ENCODE results near the gene USP13. TPM values are rescaled to one million over a fixed set of nuclear protein-coding genes. Genes with fewer than 3 reads are reported as not detected.

The USP13 gene
- total RNA-seq, 1 experiment from 2014 or later = 22.7 TPM

- CTCF ChIA-PET = no interaction called here
- RAD21 ChIA-PET (ENCODE audit: low non-redundant PET in 1 of 2, low total read pairs in 2 of 2, uncharacterized antibody in 2 of 2, unreplicated experiment in 2 of 2) = no interaction called here
- ATAC-seq = no peak
Observed at GRCh38 chr3:179687967-179688535, 35.2 kb downstream of the USP13 start.

GRCh38 chr3:179688850-179689249 is 36.0 kb downstream of the USP13 start:
- H2AFZ ChIP-seq (ENCODE audit: low read depth, low read length, poor library complexity, severe bottlenecking) = no peak overlapping the region
- H3K9ac ChIP-seq (ENCODE audit: low read length) = no peak overlapping the region
- no peaks in the 10 kb centered on the region for H3K27me3 ChIP-seq (ENCODE audit: insufficient read depth, low read length)
- BruUV-seq (replicated peaks) = no TSS peak
- no peaks in the 10 kb centered on the region for H3K9me2 ChIP-seq (ENCODE audit: insufficient read depth)
- no peak overlapping the region for H3K27ac ChIP-seq (ENCODE audit: low read depth, low read length)
- H3K79me2 ChIP-seq (ENCODE audit: insufficient read depth, low read length) = peaks cover 29% of the 10 kb centered on the region; the same call in 1 of the 2 replicates
- H4K20me1 ChIP-seq (ENCODE audit: insufficient read depth) = no peaks in the 10 kb centered on the region
- H3K4me3 ChIP-seq (replicated peaks in 1 of 2; ENCODE audit: low read depth in 1 of 2, low read length in 2 of 2) = no peak overlapping the region
- H3K9me3 ChIP-seq (ENCODE audit: control insufficient read depth in 1 of 2, insufficient read depth in 1 of 2, low read depth in 1 of 2, low read length in 2 of 2) = no peaks in the 10 kb centered on the region
- no peak overlapping the region for H3K4me2 ChIP-seq (ENCODE audit: low read length)
- POLR2A ChIA-PET = no interaction called here
- intact Hi-C loops (cut with micrococcal nuclease) = no loop called here
- CTCF ChIA-PET = no interaction called here
- ATAC-seq = no peak
- no peak for DNase-seq (ENCODE audit: low read depth, low spot score)
- H3K36me3 ChIP-seq (ENCODE audit: control insufficient read depth in 1 of 2, insufficient read depth in 2 of 2, low read length in 2 of 2) = peaks cover 0 to 5% of the 10 kb centered on the region in 2 experiments; a peak in 1 of 4 replicates
- H3K4me1 ChIP-seq (ENCODE audit: control insufficient read depth in 1 of 2, insufficient read depth in 2 of 2, low read length in 2 of 2) = peaks cover 0 to 8% of the 10 kb centered on the region in 2 experiments; a peak in 1 of 4 replicates
- RAD21 ChIA-PET (ENCODE audit: low non-redundant PET in 1 of 2, low total read pairs in 2 of 2, uncharacterized antibody in 2 of 2, unreplicated experiment in 2 of 2) = no interaction called here
- TF ChIP-seq MAX (IDR thresholded peaks at IDR 0.05) = no peak
- TF ChIP-seq CTCF (IDR thresholded peaks at IDR 0.05 in 2 of 3, conservative IDR thresholded peaks at IDR 0.05 in 1 of 3; ENCODE audit: borderline replicate concordance in 1 of 3, insufficient read depth in 1 of 3, low read depth in 2 of 3, low read length in 2 of 3) = no peak
- TF ChIP-seq CBX3 (IDR thresholded peaks at IDR 0.05; ENCODE audit: low read depth) = no peak
- TF ChIP-seq RAD21 (IDR thresholded peaks at IDR 0.05; ENCODE audit: low read depth) = no peak
- no peak for TF ChIP-seq POLR2AphosphoS5 (IDR thresholded peaks at IDR 0.05; ENCODE audit: low read depth, low read length)
- no peak for TF ChIP-seq REST (IDR thresholded peaks at IDR 0.05; ENCODE audit: low read depth)

More at GRCh38 chr3:179687967-179688535, 35.2 kb downstream of the USP13 start:
- Histone ChIP-seq H3K9ac (ENCODE audit: low read length) (no peak overlapping the region), H3K9me3 (ENCODE audit: control insufficient read depth in 1 of 2, insufficient read depth in 1 of 2, low read depth in 1 of 2, low read length in 2 of 2) (no peaks in the 10 kb centered on the region), H3K9me2 (ENCODE audit: insufficient read depth) (no peaks in the 10 kb centered on the region), H3K4me1 (ENCODE audit: control insufficient read depth in 1 of 2, insufficient read depth in 2 of 2, low read length in 2 of 2) (peaks cover 0 to 8% of the 10 kb centered on the region in 2 experiments; a peak in 1 of 4 replicates), H3K27me3 (ENCODE audit: insufficient read depth, low read length) (no peaks in the 10 kb centered on the region), H3K27ac (ENCODE audit: low read depth, low read length) (no peak overlapping the region), H4K20me1 (ENCODE audit: insufficient read depth) (no peaks in the 10 kb centered on the region), H2AFZ (ENCODE audit: low read depth, low read length, poor library complexity, severe bottlenecking) (no peak overlapping the region), H3K79me2 (ENCODE audit: insufficient read depth, low read length) (peaks cover 28% of the 10 kb centered on the region; the same call in 1 of the 2 replicates), H3K4me3 (replicated peaks in 1 of 2; ENCODE audit: low read depth in 1 of 2, low read length in 2 of 2) (no peak overlapping the region), H3K4me2 (ENCODE audit: low read length) (no peak overlapping the region), H3K36me3 (ENCODE audit: control insufficient read depth in 1 of 2, insufficient read depth in 2 of 2, low read length in 2 of 2) (peaks cover 0 to 5% of the 10 kb centered on the region in 2 experiments; a peak in 1 of 4 replicates)
- POLR2A ChIA-PET = no interaction called here
- intact Hi-C loops (cut with micrococcal nuclease) = no loop called here
- BruUV-seq (replicated peaks) = no TSS peak
- TF ChIP-seq CTCF (IDR thresholded peaks at IDR 0.05 in 2 of 3, conservative IDR thresholded peaks at IDR 0.05 in 1 of 3; ENCODE audit: borderline replicate concordance in 1 of 3, insufficient read depth in 1 of 3, low read depth in 2 of 3, low read length in 2 of 3) = no peak
- DNase-seq (ENCODE audit: low read depth, low spot score) = no peak

Measured in HCT116 (cell line).